GM12878 (cell line): ENCODE data around the gene PACS1. TPM values are rescaled to one million over a fixed set of nuclear protein-coding genes. Genes with fewer than 3 reads are reported as not detected.

Experiments used
- CUX1 ChIP-seq: IDR thresholded peaks from 2 replicates; pipeline ENCODE4 v1.6.1; 2012; ENCODE audit warnings: improper control_type of control experiment, low read depth, low read length; ENCODE audit not compliant: insufficient replicate concordance
- IRF4 ChIP-seq: IDR thresholded peaks from 2 replicates; pipeline ENCODE4 v1.6.1; 2011; ENCODE audit warnings: low read depth, low read length
- JUNB ChIP-seq: IDR thresholded peaks from 2 replicates; pipeline ENCODE4 v1.6.1; 2016; ENCODE audit warnings: antibody characterized with exemption, mild to moderate bottlenecking
- NBN ChIP-seq: fragments of 450-650 bp; IDR thresholded peaks from 2 replicates; pipeline ENCODE4 v1.6.1; 2016
- REST ChIP-seq: IDR thresholded peaks from 2 replicates; pipeline ENCODE4 v1.6.1; 2012; ENCODE audit warnings: mild to moderate bottlenecking, low read depth, low read length
- polyA plus RNA-seq, 11 experiments: library from polyadenylated mRNA; depleted of rRNA in 4 of 11; unstranded in 6 of 11; stranded (reverse) in 5 of 11; fragments of >200 nt; fragmentation: Nextera tagmentation in 4 of 11; fragmentation: Illumina TruSeq in 1 of 11; extraction: Ambion mirVana in 4 of 11; extraction: Trizol in 1 of 11; gene quantifications; 1 replicate in 1 of 11; 2 replicates in 10 of 11; pipeline versions ENCODE4 v1.2.1 to v1.2.3, GENCODE V29; 2011 to 2016; ENCODE audit warnings: inconsistent platforms in 2 of 11, missing spikeins in 2 of 11, low read depth in 1 of 11
- total RNA-seq, 4 experiments: library from RNA; depleted of rRNA in 3 of 4; stranded (reverse); fragments of >200 nt in 3 of 4; fragmentation: Illumina TruSeq in 1 of 4; extraction: Trizol in 1 of 4; gene quantifications; 2 replicates each; pipeline versions ENCODE4 v1.2.1 to v1.2.3, GENCODE V29; 2013 to 2021
- TF ChIP-seq, protein P1 (sequence below): fragments of 450-650 bp; formaldehyde crosslinking; IDR thresholded peaks from 2 replicates; pipeline ENCODE4 v1.4.0; 2022; ENCODE audit warnings: mild to moderate bottlenecking, moderate library complexity

PACS1 gene
- total and polyA plus RNA-seq, 10 of the 15 experiments (the other 5 are each of a cell fraction or from before 2014, with no cell fraction given) = 1.1 to 74.3 (median 17.9) TPM

GRCh38 chr11:66235141-66235540 lies 165.1 kb downstream of the PACS1 start (continued):
- TF ChIP-seq, protein P1, sequence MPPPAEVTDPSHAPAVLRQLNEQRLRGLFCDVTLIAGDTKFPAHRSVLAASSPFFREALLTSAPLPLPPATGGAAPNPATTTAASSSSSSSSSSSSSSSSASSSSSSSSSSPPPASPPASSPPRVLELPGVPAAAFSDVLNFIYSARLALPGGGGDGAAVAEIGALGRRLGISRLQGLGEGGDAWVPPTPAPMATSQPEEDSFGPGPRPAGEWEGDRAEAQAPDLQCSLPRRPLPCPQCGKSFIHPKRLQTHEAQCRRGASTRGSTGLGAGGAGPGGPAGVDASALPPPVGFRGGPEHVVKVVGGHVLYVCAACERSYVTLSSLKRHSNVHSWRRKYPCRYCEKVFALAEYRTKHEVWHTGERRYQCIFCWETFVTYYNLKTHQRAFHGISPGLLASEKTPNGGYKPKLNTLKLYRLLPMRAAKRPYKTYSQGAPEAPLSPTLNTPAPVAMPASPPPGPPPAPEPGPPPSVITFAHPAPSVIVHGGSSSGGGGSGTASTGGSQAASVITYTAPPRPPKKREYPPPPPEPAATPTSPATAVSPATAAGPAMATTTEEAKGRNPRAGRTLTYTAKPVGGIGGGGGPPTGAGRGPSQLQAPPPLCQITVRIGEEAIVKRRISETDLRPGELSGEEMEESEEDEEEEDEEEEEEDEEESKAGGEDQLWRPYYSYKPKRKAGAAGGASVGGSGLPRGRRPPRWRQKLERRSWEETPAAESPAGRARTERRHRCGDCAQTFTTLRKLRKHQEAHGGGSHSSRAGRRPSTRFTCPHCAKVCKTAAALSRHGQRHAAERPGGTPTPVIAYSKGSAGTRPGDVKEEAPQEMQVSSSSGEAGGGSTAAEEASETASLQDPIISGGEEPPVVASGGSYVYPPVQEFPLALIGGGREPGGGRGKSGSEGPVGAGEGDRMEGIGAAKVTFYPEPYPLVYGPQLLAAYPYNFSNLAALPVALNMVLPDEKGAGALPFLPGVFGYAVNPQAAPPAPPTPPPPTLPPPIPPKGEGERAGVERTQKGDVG (CRISPR knock-in tag) = no peak
- TF ChIP-seq NBN = no peak
- no peak for TF ChIP-seq REST
- no peak for TF ChIP-seq CUX1
- TF ChIP-seq IRF4 = no peak
- TF ChIP-seq JUNB = no peak
